HG02623 (cell line): Measurements from ENCODE around the gene RRBP1.

Experiments
- ATAC-seq: cut with Tn5 transposase; IDR thresholded peaks from one replicate; pipeline ENCODE4 v1.9.1; 2021; ENCODE audit warnings: moderate library complexity; ENCODE audit not compliant: unreplicated experiment

RRBP1 gene

GRCh38 chr20:17650301-17651128 is 31.5 kb downstream of the RRBP1 start:
- ATAC-seq = no peak

GRCh38 chr20:17648791-17649730 is 33.0 kb downstream of the RRBP1 start:
- no peak for ATAC-seq

DNA sequence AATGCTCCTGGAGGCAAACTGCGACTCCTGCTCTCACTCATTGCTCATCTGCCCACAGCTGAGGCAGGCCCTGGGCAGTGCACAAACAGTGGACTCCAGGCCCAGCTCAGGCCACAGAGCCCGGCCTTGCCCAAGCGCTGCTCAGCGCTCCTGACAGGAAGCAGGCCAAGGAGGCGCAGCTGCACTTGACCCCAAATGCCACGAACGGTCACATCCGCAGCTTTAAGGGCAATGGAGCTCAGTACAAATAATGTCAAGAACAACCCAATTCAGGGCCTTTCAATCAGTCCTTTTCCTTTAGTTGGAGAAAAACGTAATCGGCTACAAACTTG is 33.8 kb downstream of the RRBP1 start:
- no peak for ATAC-seq

DNA sequence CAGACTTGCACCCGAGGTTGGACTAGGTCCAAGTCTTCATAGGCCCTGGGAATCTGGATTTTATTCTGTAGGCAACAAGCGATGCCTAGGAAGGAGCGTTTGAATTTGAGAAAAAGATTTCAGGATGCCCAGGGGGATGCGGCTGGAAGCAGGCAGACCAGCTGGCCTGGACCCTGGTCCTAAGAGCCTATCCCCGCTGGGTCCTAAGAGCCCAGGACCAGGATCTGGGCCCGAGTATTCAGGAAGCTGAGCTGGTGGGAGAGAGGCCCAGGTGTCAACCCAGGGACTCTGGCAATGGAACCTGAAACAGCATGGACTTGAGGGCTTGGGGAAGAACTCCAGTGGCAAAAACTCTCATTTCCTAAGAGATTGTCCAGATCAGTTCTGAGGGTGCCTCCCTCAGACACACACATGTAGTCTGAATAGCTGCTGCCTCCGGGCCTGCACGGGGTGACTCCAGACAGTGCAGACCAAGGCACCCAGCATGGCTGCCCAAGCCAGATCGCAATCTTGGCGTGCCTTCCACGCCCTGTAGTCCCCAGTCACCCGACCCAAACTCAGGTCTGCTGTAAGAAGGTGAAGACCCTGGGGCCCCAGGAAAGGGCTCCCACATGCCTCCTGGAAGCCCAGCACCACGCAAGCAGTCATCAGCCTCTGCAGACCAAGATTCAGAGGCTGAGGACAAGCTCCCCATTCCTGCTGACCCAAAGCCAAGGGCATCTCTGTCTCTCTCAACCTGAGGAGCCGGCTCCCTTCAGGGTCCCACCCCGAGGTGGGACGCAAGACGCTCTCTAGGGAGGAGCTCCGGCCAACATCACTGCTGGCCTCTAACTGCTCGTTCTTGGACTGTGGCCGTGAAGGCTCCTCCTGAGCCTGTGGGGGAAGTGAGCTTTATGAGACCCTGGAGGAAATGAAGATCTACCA is 34.4 kb downstream of the RRBP1 start:
- ATAC-seq = no peak

GRCh38 chr20:17646961-17647301 is 35.1 kb downstream of the RRBP1 start:
- ATAC-seq = no peak

DNA sequence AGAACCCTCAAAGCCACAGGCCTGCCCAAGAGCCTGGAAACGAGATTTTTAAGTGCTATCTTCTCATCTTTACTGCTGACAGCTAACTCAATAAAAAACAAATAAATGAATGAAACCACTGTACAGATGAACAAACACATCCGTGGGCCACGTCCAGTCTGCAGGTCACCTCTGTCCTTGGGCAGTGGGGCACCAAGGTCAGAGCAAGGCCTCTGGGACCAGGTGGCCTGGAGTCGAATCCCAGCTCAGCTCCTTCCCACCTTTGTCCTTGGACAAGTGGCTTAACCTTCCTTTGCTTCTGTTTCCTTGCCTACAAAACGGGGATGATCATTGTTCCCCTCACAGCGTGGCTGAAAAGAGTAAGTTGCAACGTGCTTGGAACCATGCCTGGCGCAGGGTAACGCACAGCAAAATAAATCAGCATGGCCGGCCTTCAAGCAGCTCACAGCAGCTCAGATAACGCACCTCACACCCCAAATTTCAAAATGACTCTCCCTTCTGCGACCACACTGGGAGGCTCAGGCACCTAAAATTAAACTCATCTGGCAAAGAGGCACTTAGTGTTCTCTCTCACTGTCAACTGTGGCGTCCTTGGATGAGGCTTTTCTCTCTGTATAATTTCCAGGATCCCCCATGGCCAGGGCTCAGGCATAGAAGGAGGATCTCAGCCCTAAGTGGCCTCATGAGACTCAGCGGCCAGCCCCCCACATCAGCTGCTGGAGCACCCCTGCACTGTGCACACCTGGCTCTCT is 35.7 kb downstream of the RRBP1 start:
- no peak for ATAC-seq

DNA sequence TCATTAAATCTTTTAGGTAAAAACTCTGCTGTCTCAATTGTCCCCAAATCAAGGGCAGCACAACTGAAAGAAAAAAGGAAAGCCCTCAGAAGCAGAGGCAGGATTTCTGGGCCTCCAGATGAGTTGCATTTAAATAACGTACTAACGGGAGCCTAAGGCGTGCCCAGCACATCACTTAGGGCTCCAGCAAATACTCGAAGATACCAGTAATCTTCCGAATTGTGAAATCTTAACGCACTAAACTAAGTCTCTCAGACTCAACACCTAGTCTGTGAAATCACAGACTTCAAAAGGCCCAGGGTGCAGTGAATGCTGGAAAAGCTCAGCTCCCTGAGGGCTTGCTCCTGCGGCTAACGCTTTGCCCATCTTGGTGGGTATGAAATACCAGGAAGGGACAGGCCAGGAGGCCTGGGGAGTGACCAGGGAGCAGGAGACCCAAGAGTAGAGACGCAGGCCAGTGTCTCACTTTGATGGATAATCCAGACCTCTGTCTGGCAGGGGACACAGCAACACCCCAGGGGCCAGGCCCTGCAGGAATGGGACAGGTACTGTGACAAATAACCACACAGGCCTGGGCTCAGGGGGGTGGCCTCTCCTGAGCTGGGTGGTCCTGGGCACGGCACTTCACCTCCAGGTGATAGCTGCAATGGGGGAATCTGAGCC is 36.4 kb downstream of the RRBP1 start:
- no peak for ATAC-seq

DNA sequence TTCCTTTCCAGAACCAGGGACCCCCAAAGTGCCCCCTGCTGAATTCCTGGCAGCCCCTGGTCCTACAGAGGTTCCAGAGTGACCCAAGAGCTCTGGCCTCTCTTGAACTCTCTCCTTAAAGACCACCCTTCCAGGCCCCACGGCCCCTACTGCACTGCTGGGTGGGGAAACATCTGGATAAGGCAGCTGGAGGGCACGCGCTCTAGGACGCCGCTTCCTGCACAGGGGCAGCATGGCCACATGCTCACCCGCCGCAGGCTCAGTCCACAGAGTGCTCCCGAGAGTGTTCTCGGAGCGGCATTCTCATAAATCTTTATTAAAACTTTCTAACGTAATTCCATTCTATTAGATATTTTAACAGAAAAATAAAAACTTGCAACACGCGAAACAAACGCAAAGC is 37.0 kb downstream of the RRBP1 start:
- ATAC-seq = no peak

DNA sequence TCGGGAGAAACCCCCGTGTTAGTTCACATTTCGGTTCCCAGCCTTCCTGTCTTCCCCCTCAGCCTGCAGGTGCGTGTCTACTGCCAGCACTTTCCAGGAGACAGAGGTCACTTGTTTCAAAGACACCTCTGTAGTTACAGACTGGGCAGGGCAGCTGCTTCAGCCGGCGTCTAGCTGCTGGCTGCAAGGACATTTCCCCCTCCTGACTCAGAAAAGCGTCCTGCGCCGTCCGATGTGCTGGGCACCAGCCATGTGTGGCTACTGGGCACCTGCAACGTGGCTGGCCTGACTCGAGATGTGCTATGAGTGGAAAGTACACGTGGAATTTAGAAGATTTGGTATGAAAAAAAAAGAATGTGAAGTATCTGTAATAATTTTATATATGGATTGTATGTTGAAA is 37.6 kb downstream of the RRBP1 start:
- no peak for ATAC-seq

- ATAC-seq = no peak
These were observed 38.4 kb downstream of the RRBP1 start for GRCh38 chr20:17643531-17644188.

DNA sequence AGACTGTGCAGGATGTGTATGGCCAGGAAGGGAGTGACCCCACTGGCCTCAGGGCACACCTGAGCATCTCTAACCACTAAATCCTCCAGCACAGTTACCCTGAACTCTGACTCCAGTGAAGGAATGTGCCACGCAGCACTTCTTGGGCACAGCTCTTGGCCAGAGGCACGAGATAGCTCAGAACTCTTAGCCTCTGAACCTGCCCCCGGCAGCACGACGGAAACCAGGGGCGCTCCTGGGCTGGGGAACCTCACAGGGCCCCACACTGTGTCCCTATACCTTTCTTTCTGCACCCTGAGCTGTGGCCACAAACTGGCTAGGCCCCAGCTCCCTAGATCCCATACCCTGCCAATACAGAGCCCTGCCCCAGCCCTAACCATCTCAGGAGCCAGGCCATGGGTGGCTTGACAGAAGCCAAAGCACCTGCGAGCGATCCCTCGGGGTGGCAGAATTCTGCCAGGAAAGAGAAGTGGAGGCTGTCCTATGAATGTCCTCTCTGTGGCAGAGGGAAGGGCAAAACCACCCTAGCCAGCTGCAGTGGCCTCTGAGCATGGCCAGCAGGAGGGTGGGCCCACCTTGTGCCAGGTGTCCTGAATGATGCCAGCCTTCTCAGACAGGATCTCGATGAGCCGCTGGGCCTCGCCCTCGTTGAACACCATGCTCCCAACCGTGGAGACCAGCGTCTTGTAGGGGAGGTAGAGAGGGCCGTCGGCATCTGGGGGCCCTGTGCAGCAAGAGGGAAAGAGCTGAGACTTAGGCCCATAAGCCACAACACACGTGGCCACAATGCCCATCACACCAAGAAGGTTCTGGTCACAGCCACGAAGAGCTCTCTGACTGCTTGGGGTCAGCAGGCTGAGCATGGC is 39.4 kb downstream of the RRBP1 start:
- ATAC-seq = no peak

GRCh38 chr20:17641993-17642392 is 40.0 kb downstream of the RRBP1 start:
- ATAC-seq = no peak

- ATAC-seq = no peak
These were observed 40.5 kb downstream of the RRBP1 start for GRCh38 chr20:17641520-17641964.

GRCh38 chr20:17640875-17641378 is 41.1 kb downstream of the RRBP1 start:
- ATAC-seq = no peak

- ATAC-seq = no peak
These were observed 41.7 kb downstream of the RRBP1 start for GRCh38 chr20:17640146-17640874.

DNA sequence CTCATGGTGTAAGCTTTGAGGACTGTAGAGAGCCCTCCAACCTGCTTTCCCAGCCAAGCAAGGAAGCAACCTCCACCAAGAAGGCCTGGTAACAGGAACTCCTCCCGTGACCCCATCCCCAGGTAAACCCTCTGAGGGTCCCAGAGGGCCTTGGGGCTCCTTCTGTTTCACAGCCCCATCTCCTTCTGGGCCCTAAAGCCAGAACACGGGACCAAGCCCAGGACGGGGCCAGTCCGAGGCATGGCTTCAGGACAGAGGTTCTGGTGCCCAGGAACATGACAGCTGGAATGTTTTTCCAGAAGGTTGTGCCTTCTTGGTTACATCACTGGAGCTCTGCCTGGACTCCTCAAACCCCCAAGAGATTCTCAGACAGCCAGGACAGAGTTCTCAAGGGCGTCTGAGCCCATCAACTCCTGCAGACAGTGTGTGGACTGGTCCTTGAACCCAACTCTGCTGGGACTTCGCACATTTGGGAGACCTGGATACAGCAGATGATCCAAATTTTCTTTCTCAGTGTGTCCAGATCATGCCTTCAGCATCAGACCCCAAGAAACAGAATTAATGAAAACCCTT is 43.1 kb downstream of the RRBP1 start:
- no peak for ATAC-seq

- no peak for ATAC-seq
These were observed 43.9 kb downstream of the RRBP1 start for GRCh38 chr20:17637985-17638640.
